Ishikawa (cell line): ENCODE data around the gene COL12A1.

ENCODE experiments used
- EP300 ChIP-seq: IDR thresholded peaks from 2 replicates; pipeline ENCODE4 v1.6.1; 2012; ENCODE audit warnings: borderline replicate concordance
- TCF12 ChIP-seq: IDR thresholded peaks from 2 replicates; pipeline ENCODE4 v1.6.1; 2012; ENCODE audit warnings: low read depth

GRCh38 chr6:75156186-75156878 lies 49.5 kb downstream of the COL12A1 start:
- TF ChIP-seq TCF12 (no peak), EP300 (no peak)
